ENCODE results near the gene C22orf23. TPM values are rescaled to one million over a fixed set of nuclear protein-coding genes. Genes with fewer than 3 reads are reported as not detected.

The C22orf23 gene
- total and polyA plus RNA-seq, 2 of the 13 experiments (the other 11 are each of a cell fraction or from before 2014, with no cell fraction given): 0.21 to 0.24 TPM

- TF ChIP-seq SOX6 (IDR thresholded peaks at IDR 0.05): no peak
- TF ChIP-seq SOX6 (CRISPR knock-in tag; IDR thresholded peaks at IDR 0.05): peak; percentile 70
- no peak for TF ChIP-seq PAWR (CRISPR knock-in tag; IDR thresholded peaks at IDR 0.05; ENCODE audit: borderline replicate concordance)
- 0 out of 2 replicates have a peak, but pooled peaks have one; percentile 2 for TF ChIP-seq ZNF629 (CRISPR knock-in tag; conservative IDR thresholded peaks at IDR 0.05)
- TF ChIP-seq THRA (CRISPR knock-in tag; IDR thresholded peaks at IDR 0.05; ENCODE audit: borderline replicate concordance): peak; percentile 69; the same call in 1 of the 2 replicates
- TF ChIP-seq ZNF530 (CRISPR knock-in tag; IDR thresholded peaks at IDR 0.05; ENCODE audit: low read depth): no peak
- peak; percentile 69; the same call in 1 of the 2 replicates for TF ChIP-seq RXRA (CRISPR knock-in tag; IDR thresholded peaks at IDR 0.05)
- TF ChIP-seq CEBPZ (IDR thresholded peaks at IDR 0.05; ENCODE audit: low read length): no peak
- TF ChIP-seq AGO2 (optimal IDR thresholded peaks at IDR 0.05; ENCODE audit: low read depth, low read length): peak; percentile 27
- TF ChIP-seq SALL2 (CRISPR knock-in tag; IDR thresholded peaks at IDR 0.05): no peak
- peak; percentile 87 for TF ChIP-seq ELF3 (CRISPR knock-in tag; IDR thresholded peaks at IDR 0.05)
- TF ChIP-seq RARA (CRISPR knock-in tag; IDR thresholded peaks at IDR 0.05): peak; percentile 91
- TF ChIP-seq BCL6 (CRISPR knock-in tag; IDR thresholded peaks at IDR 0.05): peak; percentile 75
- 0 out of 2 replicates have a peak, but pooled peaks have one; percentile 46 for TF ChIP-seq ELF1 (CRISPR knock-in tag; IDR thresholded peaks at IDR 0.05)
Measured at GRCh38 chr22:37893583-37893983, 59.8 kb downstream of the C22orf23 start (continued).

Small RNAs within 50 kb of the gene (microRNA-seq; reads per million reads assigned to microRNA genes)
- gene MIR4534 (not detected), gene MIR6820 (2.7 reads per million, percentile 17 among the genes with 10 or more reads in this experiment)

Other genes with a start within 250 kb of the C22orf23 start
- gene GCAT, start 145.7 kb downstream of the C22orf23 start, total RNA-seq (2016; rRNA removed; fragmentation: Illumina TruSeq; extraction: Trizol): 50.3 and 56.8 TPM in 2 replicates
- 24.6 and 28.0 TPM in 2 replicates for gene GCAT, start 145.7 kb downstream of the C22orf23 start, polyA plus RNA-seq (2011; rRNA removed)
- gene GALR3, start 130.2 kb downstream of the C22orf23 start, total RNA-seq (2016; rRNA removed; fragmentation: Illumina TruSeq; extraction: Trizol): not detected in 2 replicates
- gene GALR3, start 130.2 kb downstream of the C22orf23 start, polyA plus RNA-seq (2011; rRNA removed): 0.05 and 0.13 TPM in 2 replicates
- gene ANKRD54, start 109.3 kb downstream of the C22orf23 start, total RNA-seq (2016; rRNA removed; fragmentation: Illumina TruSeq; extraction: Trizol): 31.9 and 33.6 TPM in 2 replicates
- gene ANKRD54, start 109.3 kb downstream of the C22orf23 start, polyA plus RNA-seq (2011; rRNA removed): 28.5 and 33.1 TPM in 2 replicates
- 514 and 695 TPM in 2 replicates for gene EIF3L, start 104.2 kb downstream of the C22orf23 start, total RNA-seq (2016; rRNA removed; fragmentation: Illumina TruSeq; extraction: Trizol)
- 731 and 793 TPM in 2 replicates for gene EIF3L, start 104.2 kb downstream of the C22orf23 start, polyA plus RNA-seq (2011; rRNA removed)
- gene MICALL1, start 47.3 kb downstream of the C22orf23 start, total RNA-seq (2016; rRNA removed; fragmentation: Illumina TruSeq; extraction: Trizol): 10.2 and 10.6 TPM in 2 replicates
- 7.6 and 10.2 TPM in 2 replicates for gene MICALL1, start 47.3 kb downstream of the C22orf23 start, polyA plus RNA-seq (2011; rRNA removed)
- gene POLR2F, start 98 bp upstream of the C22orf23 start, total RNA-seq (2016; rRNA removed; fragmentation: Illumina TruSeq; extraction: Trizol): 135 and 147 TPM in 2 replicates
- gene POLR2F, start 98 bp upstream of the C22orf23 start, polyA plus RNA-seq (2011; rRNA removed): 136 and 158 TPM in 2 replicates
- not detected in 2 replicates for gene SOX10, start 31.0 kb upstream of the C22orf23 start, total RNA-seq (2016; rRNA removed; fragmentation: Illumina TruSeq; extraction: Trizol)
- not detected in 2 replicates for gene SOX10, start 31.0 kb upstream of the C22orf23 start, polyA plus RNA-seq (2011; rRNA removed)
- gene PICK1, start 103.8 kb upstream of the C22orf23 start, total RNA-seq (2016; rRNA removed; fragmentation: Illumina TruSeq; extraction: Trizol): 16.0 and 19.3 TPM in 2 replicates
- 25.3 and 28.9 TPM in 2 replicates for gene PICK1, start 103.8 kb upstream of the C22orf23 start, polyA plus RNA-seq (2011; rRNA removed)
- not detected in 2 replicates for gene SLC16A8, start 130.6 kb upstream of the C22orf23 start, total RNA-seq (2016; rRNA removed; fragmentation: Illumina TruSeq; extraction: Trizol)
- not detected in 2 replicates for gene SLC16A8, start 130.6 kb upstream of the C22orf23 start, polyA plus RNA-seq (2011; rRNA removed)
- 3.0 and 4.4 TPM in 2 replicates for gene BAIAP2L2, start 157.1 kb upstream of the C22orf23 start, total RNA-seq (2016; rRNA removed; fragmentation: Illumina TruSeq; extraction: Trizol)
- 7.5 and 8.4 TPM in 2 replicates for gene BAIAP2L2, start 157.1 kb upstream of the C22orf23 start, polyA plus RNA-seq (2011; rRNA removed)
- gene PLA2G6, start 228.2 kb upstream of the C22orf23 start, total RNA-seq (2016; rRNA removed; fragmentation: Illumina TruSeq; extraction: Trizol): 1.8 and 4.8 TPM in 2 replicates
- gene PLA2G6, start 228.2 kb upstream of the C22orf23 start, polyA plus RNA-seq (2011; rRNA removed): 11.5 and 12.3 TPM in 2 replicates
- gene MAFF, start 248.4 kb upstream of the C22orf23 start, total RNA-seq (2016; rRNA removed; fragmentation: Illumina TruSeq; extraction: Trizol): 3.1 and 5.4 TPM in 2 replicates
- 14.3 and 17.1 TPM in 2 replicates for gene MAFF, start 248.4 kb upstream of the C22orf23 start, polyA plus RNA-seq (2011; rRNA removed)

Data from HepG2 (cell line).